ENCODE measurements around the gene LRRC8C.

LRRC8C gene

DNA sequence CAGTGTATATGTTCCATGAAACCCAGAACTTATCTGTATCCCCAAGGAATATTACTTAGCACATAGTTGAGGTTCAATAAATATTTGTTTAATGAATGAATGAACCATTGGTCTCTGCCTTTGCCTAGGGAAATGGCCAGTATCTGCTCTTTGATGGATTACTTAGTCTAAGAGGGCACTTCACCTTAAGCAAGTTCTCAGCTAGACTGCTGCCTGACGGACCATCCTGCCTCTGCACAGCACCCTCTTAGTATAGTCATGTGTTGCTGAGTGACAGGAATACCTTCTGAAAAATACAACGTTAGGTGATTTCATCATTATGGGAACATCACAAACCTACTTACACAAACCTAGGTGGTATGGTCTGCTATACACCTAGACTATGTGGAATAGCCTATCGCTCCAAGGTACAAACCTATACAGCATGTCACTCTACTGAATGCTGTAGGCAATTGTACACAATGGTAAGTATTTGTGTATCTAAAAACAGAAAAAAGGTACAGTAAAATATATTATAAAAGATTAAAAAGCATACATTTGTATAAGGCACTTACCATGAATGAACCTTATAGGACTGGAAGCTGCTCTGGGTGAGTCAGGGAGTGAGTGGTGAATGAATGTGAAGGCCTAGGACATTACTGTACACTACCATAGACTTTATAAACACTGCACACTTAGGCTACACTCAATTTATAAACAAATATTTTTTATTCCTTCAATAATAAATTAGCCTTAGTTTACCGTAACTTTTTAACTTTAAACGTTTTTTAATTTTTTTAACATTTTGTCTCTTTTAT, 104.2 kb downstream of the LRRC8C start:
- Mint-ChIP-seq H3K4me3 (no peak overlapping the region), H3K9me3 (no peaks in the 10 kb centered on the region), H3K27ac (no peak overlapping the region), H3K27me3 (ENCODE audit: low read depth) (no peaks in the 10 kb centered on the region), H3K4me1 (ENCODE audit: low read depth) (peaks cover 58% of the 10 kb centered on the region), H3K36me3 (ENCODE audit: low read depth) (peaks cover 13% of the 10 kb centered on the region)
- peak; percentile 3 for DNase-seq (ENCODE audit: low spot score)

GRCh38 chr1:89737985-89738510, 105.1 kb downstream of the LRRC8C start:
- no peaks in the 10 kb centered on the region for H3K9me3 Mint-ChIP-seq
- H3K27me3 Mint-ChIP-seq (ENCODE audit: low read depth): no peaks in the 10 kb centered on the region
- peak overlapping the region; percentile 47 for H3K27ac Mint-ChIP-seq
- H3K36me3 Mint-ChIP-seq (ENCODE audit: low read depth): peaks cover 12% of the 10 kb centered on the region
- DNase-seq (ENCODE audit: low spot score): peak; percentile 5
- peaks cover 49% of the 10 kb centered on the region for H3K4me1 Mint-ChIP-seq (ENCODE audit: low read depth)
- no peak overlapping the region for H3K4me3 Mint-ChIP-seq

- Mint-ChIP-seq H3K4me1 (ENCODE audit: low read depth) (peaks cover 44% of the 10 kb centered on the region), H3K36me3 (ENCODE audit: low read depth) (peaks cover 16% of the 10 kb centered on the region), H3K27me3 (ENCODE audit: low read depth) (no peaks in the 10 kb centered on the region), H3K4me3 (peak overlapping the region; percentile 56), H3K27ac (peak overlapping the region; percentile 85), H3K9me3 (no peaks in the 10 kb centered on the region)
- DNase-seq (ENCODE audit: low spot score): peak; percentile 76
These were observed 106.3 kb downstream of the LRRC8C start for GRCh38 chr1:89739013-89739843.

- Mint-ChIP-seq H3K4me1 (ENCODE audit: low read depth) (peaks cover 41% of the 10 kb centered on the region), H3K9me3 (no peaks in the 10 kb centered on the region), H3K27ac (peak overlapping the region; percentile 85), H3K4me3 (peak overlapping the region; percentile 56), H3K27me3 (ENCODE audit: low read depth) (no peaks in the 10 kb centered on the region), H3K36me3 (ENCODE audit: low read depth) (peaks cover 19% of the 10 kb centered on the region)
- DNase-seq (ENCODE audit: low spot score): no peak
These were observed 106.9 kb downstream of the LRRC8C start for GRCh38 chr1:89739844-89740216.

DNA sequence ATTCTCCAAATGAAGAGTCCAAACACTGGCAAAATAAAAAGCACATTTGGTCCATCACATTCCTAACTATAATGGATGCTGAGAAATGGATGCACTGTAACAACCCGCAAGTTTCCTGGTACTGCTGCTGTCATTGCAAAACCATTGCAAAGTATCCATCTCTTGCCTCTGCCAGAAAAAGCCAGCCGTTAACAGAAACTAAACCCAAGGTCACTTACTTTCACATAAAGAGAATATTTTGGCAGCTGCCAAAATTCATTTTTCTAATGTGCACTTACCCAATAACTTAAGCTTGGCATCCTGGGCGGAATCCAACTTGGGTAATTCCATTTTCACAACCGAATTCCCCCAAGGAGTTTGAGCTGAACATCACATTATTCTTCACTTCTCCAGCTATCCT, 110.9 kb downstream of the LRRC8C start:
- H3K4me1 Mint-ChIP-seq (ENCODE audit: low read depth): peaks cover 39% of the 10 kb centered on the region
- no peaks in the 10 kb centered on the region for H3K9me3 Mint-ChIP-seq
- H3K27me3 Mint-ChIP-seq (ENCODE audit: low read depth): no peaks in the 10 kb centered on the region
- no peak overlapping the region for H3K27ac Mint-ChIP-seq
- DNase-seq (ENCODE audit: low spot score): no peak
- peaks cover 30% of the 10 kb centered on the region for H3K36me3 Mint-ChIP-seq (ENCODE audit: low read depth)
- H3K4me3 Mint-ChIP-seq: no peak overlapping the region

- Mint-ChIP-seq H3K9me3 (no peaks in the 10 kb centered on the region), H3K27ac (no peak overlapping the region), H3K27me3 (ENCODE audit: low read depth) (no peaks in the 10 kb centered on the region), H3K36me3 (ENCODE audit: low read depth) (peaks cover 24% of the 10 kb centered on the region), H3K4me3 (peak overlapping the region; percentile 21), H3K4me1 (ENCODE audit: low read depth) (peaks cover 13% of the 10 kb centered on the region)
- DNase-seq (ENCODE audit: low spot score): no peak
These were observed 113.7 kb downstream of the LRRC8C start for GRCh38 chr1:89746424-89747149.

GRCh38 chr1:89753761-89754160, 120.8 kb downstream of the LRRC8C start:
- H3K36me3 Mint-ChIP-seq (ENCODE audit: low read depth): peaks cover 12% of the 10 kb centered on the region
- no peak for DNase-seq (ENCODE audit: low spot score)
- peak overlapping the region; percentile 12 for H3K4me3 Mint-ChIP-seq
- H3K27me3 Mint-ChIP-seq (ENCODE audit: low read depth): no peaks in the 10 kb centered on the region
- peaks cover 51% of the 10 kb centered on the region for H3K4me1 Mint-ChIP-seq (ENCODE audit: low read depth)
- peak overlapping the region; percentile 66 for H3K27ac Mint-ChIP-seq
- no peaks in the 10 kb centered on the region for H3K9me3 Mint-ChIP-seq

GRCh38 chr1:89754518-89754917, 121.6 kb downstream of the LRRC8C start:
- peak overlapping the region; percentile 12 for H3K4me3 Mint-ChIP-seq
- peaks cover 18% of the 10 kb centered on the region for H3K36me3 Mint-ChIP-seq (ENCODE audit: low read depth)
- H3K27me3 Mint-ChIP-seq (ENCODE audit: low read depth): no peaks in the 10 kb centered on the region
- H3K9me3 Mint-ChIP-seq: no peaks in the 10 kb centered on the region
- DNase-seq (ENCODE audit: low spot score): no peak
- peaks cover 59% of the 10 kb centered on the region for H3K4me1 Mint-ChIP-seq (ENCODE audit: low read depth)
- peak overlapping the region; percentile 66 for H3K27ac Mint-ChIP-seq

DNA sequence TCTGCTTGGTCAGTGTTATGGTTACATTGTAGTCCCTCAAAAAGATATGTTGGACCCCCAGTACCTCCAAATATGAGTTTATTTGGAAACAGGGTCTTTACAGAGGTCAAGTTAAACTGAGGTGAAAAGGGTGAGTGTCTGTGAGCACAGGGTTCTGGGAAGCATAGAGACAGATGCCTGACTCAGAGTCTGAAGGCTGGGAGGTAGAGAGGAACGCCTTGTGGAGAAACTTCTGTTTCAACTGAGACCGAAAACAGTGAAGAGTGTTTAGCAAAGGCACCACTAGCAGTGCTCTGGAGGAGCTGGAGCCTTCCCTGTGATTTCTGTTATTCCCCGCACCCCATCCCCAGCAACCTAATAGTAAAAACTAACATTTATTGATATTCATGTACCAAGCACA, 122.7 kb downstream of the LRRC8C start:
- no peak for DNase-seq (ENCODE audit: low spot score)
- Mint-ChIP-seq H3K36me3 (ENCODE audit: low read depth) (peaks cover 24% of the 10 kb centered on the region), H3K4me1 (ENCODE audit: low read depth) (peaks cover 68% of the 10 kb centered on the region), H3K27me3 (ENCODE audit: low read depth) (no peaks in the 10 kb centered on the region), H3K9me3 (no peaks in the 10 kb centered on the region), H3K4me3 (no peak overlapping the region), H3K27ac (peak overlapping the region; percentile 38)

DNA sequence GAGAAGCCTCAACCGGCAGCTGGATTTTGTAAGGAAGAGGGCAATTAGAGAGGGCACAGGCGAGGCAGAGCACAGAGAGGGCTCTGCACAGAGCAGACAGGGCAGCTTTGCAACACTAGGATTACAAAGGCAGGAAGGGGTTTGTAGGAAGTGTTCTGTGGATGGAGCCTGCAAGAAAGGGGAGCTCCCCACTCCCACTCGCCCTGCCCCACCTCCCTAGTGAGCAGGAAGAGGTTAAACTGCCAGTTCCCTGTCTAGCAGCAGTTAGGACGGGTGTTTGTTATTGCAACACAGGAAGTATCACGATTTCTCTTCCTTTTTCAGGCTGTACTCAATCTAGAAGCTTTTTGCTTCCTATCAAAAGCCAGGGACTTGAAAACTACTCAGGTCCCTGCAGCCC, 124.6 kb downstream of the LRRC8C start:
- peak overlapping the region; percentile 93 for H3K27ac Mint-ChIP-seq
- peaks cover 82% of the 10 kb centered on the region for H3K4me1 Mint-ChIP-seq (ENCODE audit: low read depth)
- peak; percentile 78 for DNase-seq (ENCODE audit: low spot score)
- peaks cover 28% of the 10 kb centered on the region for H3K36me3 Mint-ChIP-seq (ENCODE audit: low read depth)
- no peaks in the 10 kb centered on the region for H3K27me3 Mint-ChIP-seq (ENCODE audit: low read depth)
- H3K9me3 Mint-ChIP-seq: no peaks in the 10 kb centered on the region
- H3K4me3 Mint-ChIP-seq: peak overlapping the region; percentile 84

GRCh38 chr1:89758156-89758555, 125.2 kb downstream of the LRRC8C start:
- H3K27me3 Mint-ChIP-seq (ENCODE audit: low read depth): no peaks in the 10 kb centered on the region
- DNase-seq (ENCODE audit: low spot score): no peak
- peaks cover 83% of the 10 kb centered on the region for H3K4me1 Mint-ChIP-seq (ENCODE audit: low read depth)
- peaks cover 24% of the 10 kb centered on the region for H3K36me3 Mint-ChIP-seq (ENCODE audit: low read depth)
- no peaks in the 10 kb centered on the region for H3K9me3 Mint-ChIP-seq
- peak overlapping the region; percentile 84 for H3K4me3 Mint-ChIP-seq
- peak overlapping the region; percentile 93 for H3K27ac Mint-ChIP-seq

GRCh38 chr1:89759036-89759435, 126.1 kb downstream of the LRRC8C start:
- DNase-seq (ENCODE audit: low spot score): no peak
- Mint-ChIP-seq H3K36me3 (ENCODE audit: low read depth) (peaks cover 22% of the 10 kb centered on the region), H3K27ac (peak overlapping the region; percentile 86), H3K4me3 (peak overlapping the region; percentile 39), H3K9me3 (no peaks in the 10 kb centered on the region), H3K27me3 (ENCODE audit: low read depth) (no peaks in the 10 kb centered on the region), H3K4me1 (ENCODE audit: low read depth) (peaks cover 86% of the 10 kb centered on the region)

DNA sequence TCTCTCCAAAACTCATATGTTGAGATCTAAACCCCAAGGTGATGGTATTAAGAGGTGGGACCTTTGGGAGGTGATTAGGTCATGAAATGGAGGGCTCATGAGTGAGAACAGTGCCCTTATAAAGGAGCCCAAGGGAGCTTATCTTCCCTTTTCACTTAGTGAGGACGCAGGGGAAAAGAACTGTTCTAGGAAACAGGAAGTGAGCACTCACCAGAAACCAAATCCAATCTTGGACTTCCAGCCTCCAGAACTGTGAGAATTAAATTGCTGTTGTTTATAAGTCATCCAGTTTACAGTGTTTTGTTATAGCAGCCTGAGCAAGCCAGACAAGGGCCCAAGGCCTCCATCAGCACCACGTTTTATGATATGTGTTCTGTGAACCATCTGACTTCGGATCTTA, 127.6 kb downstream of the LRRC8C start:
- Mint-ChIP-seq H3K4me1 (ENCODE audit: low read depth) (peaks cover 73% of the 10 kb centered on the region), H3K27me3 (ENCODE audit: low read depth) (no peaks in the 10 kb centered on the region), H3K9me3 (no peaks in the 10 kb centered on the region), H3K4me3 (no peak overlapping the region), H3K27ac (peak overlapping the region; percentile 54), H3K36me3 (ENCODE audit: low read depth) (peaks cover 22% of the 10 kb centered on the region)
- DNase-seq (ENCODE audit: low spot score): no peak

Measured in T-helper 2 cell treated with Interferon-gamma antibody and Interleukin-4, amounts not matched to agents 5 μg/mL and 100 μg/mL, for 36 hours (primary cell).